HEK293 (cell line): ENCODE measurements around the gene ARAP1.

ENCODE experiments used
- CTCF ChIA-PET: fragments of 350-600 bp; formaldehyde crosslinking; extraction: SDS; loops from one replicate; lab custom pipeline; 2021; ENCODE audit warnings: antibody characterized with exemption; lab: Yijun Ruan, JAX
- POLR2A ChIA-PET: fragments of 300-600 bp; formaldehyde crosslinking; extraction: SDS; loops from one replicate; lab custom pipeline; 2020; ENCODE audit warnings: antibody characterized with exemption, inconsistent platforms; lab: Yijun Ruan, JAX
- H3K27ac ChIP-seq: fragments of 200-500 bp; sonication (Bioruptor generic); 2 replicates; pipeline ENCODE4 v1.5.1; 2014; ENCODE audit warnings: low read depth, low read length, control low read depth, inconsistent platforms; ENCODE audit errors: extremely low read depth
- H3K36me3 ChIP-seq, 2 experiments: fragments of 200-500 bp in 1 of 2; sonication (Bioruptor generic) in 1 of 2; 1 replicate in 1 of 2; 2 replicates in 1 of 2; pipeline ENCODE4 v1.5.1; 2014 to 2017; ENCODE audit warnings: inconsistent platforms in 2 of 2, low read length in 2 of 2; ENCODE audit not compliant: control insufficient read depth in 2 of 2, insufficient read depth in 1 of 2
- H3K4me1 ChIP-seq: fragments of 200-500 bp; sonication (Bioruptor generic); 2 replicates; pipeline ENCODE4 v1.5.1; 2014; ENCODE audit warnings: mild to moderate bottlenecking, low read length, inconsistent platforms; ENCODE audit not compliant: control insufficient read depth, insufficient read depth
- H3K4me3 ChIP-seq: 2 replicates; pipeline ENCODE4 v1.5.1; 2011; ENCODE audit warnings: low read depth, mild to moderate bottlenecking, control low read depth, low read length, moderate library complexity
- H3K9me3 ChIP-seq: fragments of 200-500 bp; sonication (Bioruptor generic); 2 replicates; pipeline ENCODE4 v1.5.1; 2014; ENCODE audit warnings: low read depth, low read length, inconsistent platforms; ENCODE audit not compliant: control insufficient read depth, insufficient read depth
- EGR2 ChIP-seq: fragments of 450-650 bp; formaldehyde crosslinking; IDR thresholded peaks from 2 replicates; pipeline ENCODE4 v1.5.1; 2016; ENCODE audit warnings: low read depth, missing biosample characterization, missing genetic modification characterization
- GLI2 ChIP-seq: fragments of 450-650 bp; formaldehyde crosslinking; IDR thresholded peaks from 2 replicates; pipeline ENCODE4; 2017; ENCODE audit warnings: missing biosample characterization, missing genetic modification characterization, low read depth, borderline replicate concordance
- GLIS1 ChIP-seq: fragments of 450-650 bp; formaldehyde crosslinking; IDR thresholded peaks from 2 replicates; pipeline ENCODE4 v1.5.1; 2016; ENCODE audit warnings: missing biosample characterization, missing genetic modification characterization
- KLF1 ChIP-seq: fragments of 450-650 bp; formaldehyde crosslinking; IDR thresholded peaks from 2 replicates; pipeline ENCODE4 v1.5.1; 2016; ENCODE audit warnings: missing biosample characterization, missing genetic modification characterization
- ZFHX2 ChIP-seq: fragments of 450-650 bp; formaldehyde crosslinking; conservative IDR thresholded peaks from 2 replicates; pipeline ENCODE4 v1.5.1; 2016; ENCODE audit warnings: missing biosample characterization, missing genetic modification characterization
- ZNF174 ChIP-seq: fragments of 450-650 bp; formaldehyde crosslinking; IDR thresholded peaks from 2 replicates; pipeline ENCODE4 v1.5.0; 2017; ENCODE audit warnings: missing biosample characterization, mild to moderate bottlenecking, missing genetic modification characterization
- ZNF24 ChIP-seq: fragments of 450-650 bp; formaldehyde crosslinking; IDR thresholded peaks from 2 replicates; pipeline ENCODE4 v1.5.1; 2016; ENCODE audit warnings: missing biosample characterization, missing genetic modification characterization
- ZNF433 ChIP-seq: fragments of 450-650 bp; formaldehyde crosslinking; IDR thresholded peaks from 2 replicates; pipeline ENCODE4 v1.5.1; 2016; ENCODE audit warnings: missing biosample characterization, missing genetic modification characterization, low read depth
- ZNF48 ChIP-seq: fragments of 450-650 bp; formaldehyde crosslinking; IDR thresholded peaks from 2 replicates; pipeline ENCODE4 v1.5.1; 2016; ENCODE audit warnings: missing biosample characterization, missing genetic modification characterization
- ZNF843 ChIP-seq: fragments of 450-650 bp; formaldehyde crosslinking; IDR thresholded peaks from 2 replicates; pipeline ENCODE4 v1.5.1; 2016; ENCODE audit warnings: missing biosample characterization, missing genetic modification characterization
- TF ChIP-seq, protein P1 (sequence below): fragments of 450-650 bp; IDR thresholded peaks from 2 replicates; pipeline ENCODE4 v1.5.1; 2018; ENCODE audit warnings: missing biosample characterization, missing genetic modification characterization
- TF ChIP-seq, protein P2 (sequence below): fragments of 450-650 bp; formaldehyde crosslinking; IDR thresholded peaks from 2 replicates; pipeline ENCODE4 v1.5.1; 2016; ENCODE audit warnings: missing biosample characterization, missing genetic modification characterization

ARAP1 gene

DNA sequence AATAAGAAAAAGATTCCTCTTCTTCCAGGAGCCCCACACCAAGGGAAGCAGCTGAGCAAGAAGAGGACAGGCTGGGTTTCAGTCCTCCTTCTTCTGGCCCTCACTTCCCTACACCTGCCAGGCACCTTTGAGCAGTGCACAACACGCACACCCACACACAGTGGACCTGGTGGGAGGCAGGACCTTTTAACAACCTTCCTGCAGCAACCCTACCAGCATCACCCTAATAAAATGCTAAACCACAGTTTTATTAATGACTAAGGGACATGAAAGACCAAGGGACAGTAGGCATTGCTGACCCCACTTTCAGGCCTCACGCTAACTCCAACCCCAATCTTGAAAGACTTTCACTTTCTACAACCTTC lies 12.2 kb downstream of the ARAP1 start:
- H3K36me3 ChIP-seq: no peaks in the 10 kb centered on the region
- no peak overlapping the region for H3K27ac ChIP-seq
- H3K4me1 ChIP-seq: no peaks in the 10 kb centered on the region
- no peaks in the 10 kb centered on the region for H3K9me3 ChIP-seq
- POLR2A ChIA-PET: no interaction called here
- no peak overlapping the region for H3K4me3 ChIP-seq
- TF ChIP-seq ZNF174 (tag by site-specific recombination) (no peak), ZFHX2 (tag by site-specific recombination) (peak; percentile 36; the same call in 1 of the 2 replicates), EGR2 (tag by site-specific recombination) (peak; percentile 41; the same call in 1 of the 2 replicates), GLIS1 (tag by site-specific recombination) (0 out of 2 replicates have a peak, but pooled peaks have one; percentile 2)
- CTCF ChIA-PET: interaction anchor here (0.9 kb wide), 1 partner anchor 10 kb away, joined by 4 read pairs; no protein-coding TSS in a partner anchor

DNA sequence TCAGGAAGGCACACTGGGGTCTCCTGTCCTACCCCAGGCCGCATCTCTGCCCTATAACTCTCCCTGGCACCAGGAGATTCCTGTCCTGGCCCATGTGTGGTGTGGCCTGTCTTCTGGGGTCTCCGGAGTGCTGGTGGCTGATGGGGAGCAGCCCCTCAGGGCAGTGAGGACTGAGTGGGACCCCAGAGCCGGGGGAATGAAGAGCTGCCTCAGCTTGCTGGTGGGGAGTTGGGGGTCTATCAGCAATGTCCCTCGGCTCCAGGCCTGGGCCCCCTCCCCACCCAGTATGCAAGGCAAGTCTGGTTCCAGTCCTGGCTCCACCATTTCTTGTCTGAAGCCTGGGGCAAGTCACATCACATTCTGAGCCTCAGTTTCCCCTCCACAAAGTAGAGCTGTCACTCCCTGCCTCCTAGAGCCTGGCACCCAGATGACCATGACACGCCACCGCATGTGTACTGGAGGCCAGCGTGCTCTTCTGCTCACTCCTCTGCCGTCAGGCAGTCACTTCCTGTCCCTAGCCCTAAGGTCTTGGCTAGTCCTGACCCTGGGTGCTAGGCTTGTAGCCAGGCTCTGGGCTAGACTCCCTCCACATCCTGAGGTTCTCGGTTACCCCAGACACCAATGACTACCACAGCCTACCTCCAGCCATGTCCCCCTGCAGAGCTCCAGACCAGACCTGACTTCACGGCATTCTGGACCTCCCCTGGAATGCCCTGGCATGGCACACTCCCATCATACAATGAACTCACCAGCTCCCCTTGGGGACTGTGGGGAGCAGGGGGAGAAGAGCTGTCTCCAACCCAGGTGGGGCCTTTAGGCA lies 12.8 kb downstream of the ARAP1 start:
- Histone ChIP-seq H3K27ac (no peak overlapping the region), H3K36me3 (no peaks in the 10 kb centered on the region), H3K4me3 (no peak overlapping the region), H3K9me3 (no peaks in the 10 kb centered on the region), H3K4me1 (no peaks in the 10 kb centered on the region)
- CTCF ChIA-PET: interaction anchor here (0.9 kb wide), 1 partner anchor 10 kb away, joined by 4 read pairs; no protein-coding TSS in a partner anchor
- POLR2A ChIA-PET: no interaction called here
- TF ChIP-seq GLI2: no peak
- TF ChIP-seq, protein P1, sequence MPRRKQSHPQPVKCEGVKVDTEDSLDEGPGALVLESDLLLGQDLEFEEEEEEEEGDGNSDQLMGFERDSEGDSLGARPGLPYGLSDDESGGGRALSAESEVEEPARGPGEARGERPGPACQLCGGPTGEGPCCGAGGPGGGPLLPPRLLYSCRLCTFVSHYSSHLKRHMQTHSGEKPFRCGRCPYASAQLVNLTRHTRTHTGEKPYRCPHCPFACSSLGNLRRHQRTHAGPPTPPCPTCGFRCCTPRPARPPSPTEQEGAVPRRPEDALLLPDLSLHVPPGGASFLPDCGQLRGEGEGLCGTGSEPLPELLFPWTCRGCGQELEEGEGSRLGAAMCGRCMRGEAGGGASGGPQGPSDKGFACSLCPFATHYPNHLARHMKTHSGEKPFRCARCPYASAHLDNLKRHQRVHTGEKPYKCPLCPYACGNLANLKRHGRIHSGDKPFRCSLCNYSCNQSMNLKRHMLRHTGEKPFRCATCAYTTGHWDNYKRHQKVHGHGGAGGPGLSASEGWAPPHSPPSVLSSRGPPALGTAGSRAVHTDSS (tag by site-specific recombination): no peak
- no peak for TF ChIP-seq ZNF843
- peak; percentile 86 for TF ChIP-seq GLIS1 (tag by site-specific recombination)

DNA sequence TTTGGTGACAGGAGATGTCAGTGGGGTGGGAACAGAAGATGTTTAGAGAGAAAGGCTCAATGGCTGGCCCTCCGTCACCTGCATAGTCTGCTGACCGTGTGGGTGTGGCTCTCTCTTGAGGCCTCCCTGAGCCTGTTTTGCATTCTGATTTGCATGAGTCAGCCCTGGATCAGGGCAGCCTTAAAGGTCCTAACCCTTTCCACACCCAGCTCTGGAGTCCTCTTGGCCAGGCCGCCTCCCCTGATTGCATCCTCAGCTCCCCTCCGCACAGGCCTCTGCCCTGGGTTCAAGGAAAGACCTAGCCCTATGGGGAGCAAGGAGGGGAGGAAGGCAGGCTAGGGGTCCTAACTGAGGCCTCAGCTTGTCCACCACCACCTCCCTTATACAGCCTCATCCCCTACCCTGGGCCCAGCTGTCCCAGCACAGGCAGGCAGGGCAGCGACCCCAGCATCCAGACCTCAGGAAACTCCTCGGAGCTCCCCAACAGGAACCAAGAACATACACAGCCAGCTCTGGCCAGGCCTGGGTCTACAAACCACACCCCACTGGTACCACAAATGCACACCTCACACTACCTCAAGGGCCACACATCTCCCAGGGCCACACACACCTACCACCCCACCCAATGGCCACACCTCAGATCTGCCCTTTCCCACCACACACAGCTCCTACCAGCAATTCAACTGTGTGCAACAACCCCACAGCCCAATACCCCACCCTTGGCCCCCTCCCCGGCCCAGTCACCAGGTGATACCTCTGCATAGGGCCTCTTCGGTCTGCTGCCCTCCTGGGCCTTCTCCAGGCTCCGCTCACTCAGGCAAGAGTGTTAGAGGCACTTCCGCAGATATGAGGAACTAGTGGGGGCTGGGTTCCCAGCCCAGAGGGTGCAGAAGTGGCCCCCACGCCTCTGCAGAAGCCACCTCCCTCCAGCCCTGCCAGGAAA lies 13.7 kb downstream of the ARAP1 start:
- H3K4me3 ChIP-seq: no peak overlapping the region
- CTCF ChIA-PET: no interaction called here
- POLR2A ChIA-PET: interaction anchor here (0.9 kb wide), 1 partner anchor 16 kb away, joined by 3 read pairs; no protein-coding TSS in a partner anchor
- H3K27ac ChIP-seq: no peak overlapping the region
- TF ChIP-seq ZNF24 (tag by site-specific recombination) (no peak), ZNF48 (no peak), ZNF433 (tag by site-specific recombination) (no peak), KLF1 (tag by site-specific recombination) (peak; percentile 87)
- TF ChIP-seq, protein P2, sequence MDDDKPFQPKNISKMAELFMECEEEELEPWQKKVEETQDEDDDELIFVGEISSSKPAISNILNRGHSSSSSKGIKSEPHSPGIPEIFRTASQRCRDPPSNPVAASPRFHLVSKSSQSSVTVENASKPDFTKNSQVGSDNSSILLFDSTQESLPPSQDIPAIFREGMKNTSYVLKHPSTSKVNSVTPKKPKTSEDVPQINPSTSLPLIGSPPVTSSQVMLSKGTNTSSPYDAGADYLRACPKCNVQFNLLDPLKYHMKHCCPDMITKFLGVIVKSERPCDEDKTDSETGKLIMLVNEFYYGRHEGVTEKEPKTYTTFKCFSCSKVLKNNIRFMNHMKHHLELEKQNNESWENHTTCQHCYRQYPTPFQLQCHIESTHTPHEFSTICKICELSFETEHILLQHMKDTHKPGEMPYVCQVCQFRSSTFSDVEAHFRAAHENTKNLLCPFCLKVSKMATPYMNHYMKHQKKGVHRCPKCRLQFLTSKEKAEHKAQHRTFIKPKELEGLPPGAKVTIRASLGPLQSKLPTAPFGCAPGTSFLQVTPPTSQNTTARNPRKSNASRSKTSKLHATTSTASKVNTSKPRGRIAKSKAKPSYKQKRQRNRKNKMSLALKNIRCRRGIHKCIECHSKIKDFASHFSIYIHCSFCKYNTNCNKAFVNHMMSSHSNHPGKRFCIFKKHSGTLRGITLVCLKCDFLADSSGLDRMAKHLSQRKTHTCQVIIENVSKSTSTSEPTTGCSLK (tag by site-specific recombination): no peak
- H3K4me1 ChIP-seq: no peaks in the 10 kb centered on the region
- H3K9me3 ChIP-seq: no peaks in the 10 kb centered on the region
- no peaks in the 10 kb centered on the region for H3K36me3 ChIP-seq
